SU-DHL-6 (cell line): ENCODE data around the gene CRYZ.

Source experiments
- EZH2phosphoT487 ChIP-seq: fragments of 200-600 bp; sonication (generic), shearing (Covaris generic); conservative IDR thresholded peaks from 2 replicates; pipeline ENCODE4 v1.6.1; 2018; ENCODE audit warnings: mild to moderate bottlenecking, antibody characterized with exemption, low read length, moderate library complexity, mixed read lengths
- TF ChIP-seq, protein P1 (sequence below): fragments of 200-600 bp; sonication (generic); IDR thresholded peaks from one replicate; pipeline ENCODE4 v1.5.1; 2017; ENCODE audit warnings: antibody characterized with exemption, mild to moderate bottlenecking, low read length, moderate library complexity; ENCODE audit not compliant: insufficient read depth, poor library complexity, severe bottlenecking

DNA sequence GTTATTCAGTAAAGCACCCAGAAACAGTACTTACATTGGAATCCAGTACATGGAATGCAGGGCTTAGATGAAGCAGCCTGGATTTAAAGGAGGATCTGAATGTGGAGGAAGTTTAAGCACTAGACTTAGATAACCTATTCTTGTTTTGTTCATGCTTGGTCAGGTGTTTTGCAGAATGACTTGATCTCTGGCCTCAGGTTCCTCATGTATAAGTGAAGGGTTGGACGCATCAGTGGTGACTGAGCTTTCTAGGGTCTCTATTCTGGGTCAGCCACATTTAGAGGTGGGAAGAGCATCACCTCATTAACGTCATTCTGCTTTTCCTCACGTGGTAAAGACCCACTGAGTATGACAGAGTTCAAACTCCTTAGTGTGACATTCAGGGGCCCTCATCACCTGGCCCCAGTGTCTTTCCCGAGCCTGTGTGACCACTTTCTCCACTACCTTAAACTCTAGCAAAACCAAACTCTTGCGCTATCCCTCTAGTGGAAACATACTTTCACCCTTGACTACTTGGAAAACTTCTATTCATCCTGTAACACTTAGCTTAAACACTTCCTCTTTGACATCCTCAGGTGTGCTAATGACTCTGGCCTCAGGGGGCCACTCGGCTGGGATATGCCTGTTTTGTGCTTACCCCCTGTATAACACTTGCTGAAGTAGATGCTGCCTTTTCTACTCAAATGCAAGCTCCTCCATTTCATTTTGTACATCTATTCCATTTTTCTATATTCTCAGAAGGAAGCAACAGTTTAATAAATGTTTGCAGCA, 58.4 kb downstream of the CRYZ start:
- TF ChIP-seq, protein P1, sequence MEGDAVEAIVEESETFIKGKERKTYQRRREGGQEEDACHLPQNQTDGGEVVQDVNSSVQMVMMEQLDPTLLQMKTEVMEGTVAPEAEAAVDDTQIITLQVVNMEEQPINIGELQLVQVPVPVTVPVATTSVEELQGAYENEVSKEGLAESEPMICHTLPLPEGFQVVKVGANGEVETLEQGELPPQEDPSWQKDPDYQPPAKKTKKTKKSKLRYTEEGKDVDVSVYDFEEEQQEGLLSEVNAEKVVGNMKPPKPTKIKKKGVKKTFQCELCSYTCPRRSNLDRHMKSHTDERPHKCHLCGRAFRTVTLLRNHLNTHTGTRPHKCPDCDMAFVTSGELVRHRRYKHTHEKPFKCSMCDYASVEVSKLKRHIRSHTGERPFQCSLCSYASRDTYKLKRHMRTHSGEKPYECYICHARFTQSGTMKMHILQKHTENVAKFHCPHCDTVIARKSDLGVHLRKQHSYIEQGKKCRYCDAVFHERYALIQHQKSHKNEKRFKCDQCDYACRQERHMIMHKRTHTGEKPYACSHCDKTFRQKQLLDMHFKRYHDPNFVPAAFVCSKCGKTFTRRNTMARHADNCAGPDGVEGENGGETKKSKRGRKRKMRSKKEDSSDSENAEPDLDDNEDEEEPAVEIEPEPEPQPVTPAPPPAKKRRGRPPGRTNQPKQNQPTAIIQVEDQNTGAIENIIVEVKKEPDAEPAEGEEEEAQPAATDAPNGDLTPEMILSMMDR: no peak
- TF ChIP-seq EZH2phosphoT487: no peak
